ENCODE results near the gene HSD11B1.

DNA sequence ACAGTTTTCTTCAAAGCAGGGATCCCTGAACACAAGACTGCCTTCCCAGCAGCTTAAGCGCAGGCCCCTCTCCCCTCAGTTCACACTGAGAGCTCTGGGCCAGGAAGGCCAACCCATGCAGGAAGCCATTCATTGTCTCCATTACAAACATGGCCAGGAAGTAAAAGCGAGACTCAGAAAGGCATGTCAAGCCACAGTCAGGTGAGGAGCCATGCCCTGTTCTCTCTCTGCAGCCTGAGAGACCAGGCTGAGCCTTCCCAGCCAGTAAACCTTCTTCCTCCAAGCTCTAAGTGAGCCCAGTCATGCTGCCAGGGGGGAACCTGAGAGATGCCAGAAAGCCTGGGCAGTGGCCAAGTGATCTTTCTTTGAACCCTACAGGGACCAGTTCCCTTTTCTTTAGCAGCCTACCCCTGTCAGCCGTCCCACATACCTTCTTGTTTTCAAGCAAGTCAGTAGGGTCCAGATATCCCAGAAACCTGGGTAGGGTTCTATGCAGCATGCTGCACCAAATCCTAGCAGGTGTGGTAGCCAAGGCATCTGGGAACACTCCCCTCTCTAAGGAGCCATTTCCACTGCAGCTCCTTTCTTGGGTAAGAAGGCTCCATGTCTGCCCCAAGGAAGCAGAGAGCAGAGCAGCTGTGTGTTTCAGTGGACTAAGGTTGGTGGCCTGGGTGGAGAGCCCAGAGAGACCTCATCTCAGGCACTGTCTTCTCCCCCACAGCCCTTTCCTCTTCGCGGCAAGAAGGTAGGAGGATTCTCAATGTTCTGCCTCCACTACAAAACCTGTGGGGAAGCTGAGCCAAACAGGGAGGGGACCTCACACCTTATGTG lies 52.2 kb downstream of the HSD11B1 start:
- TF ChIP-seq, protein P1, sequence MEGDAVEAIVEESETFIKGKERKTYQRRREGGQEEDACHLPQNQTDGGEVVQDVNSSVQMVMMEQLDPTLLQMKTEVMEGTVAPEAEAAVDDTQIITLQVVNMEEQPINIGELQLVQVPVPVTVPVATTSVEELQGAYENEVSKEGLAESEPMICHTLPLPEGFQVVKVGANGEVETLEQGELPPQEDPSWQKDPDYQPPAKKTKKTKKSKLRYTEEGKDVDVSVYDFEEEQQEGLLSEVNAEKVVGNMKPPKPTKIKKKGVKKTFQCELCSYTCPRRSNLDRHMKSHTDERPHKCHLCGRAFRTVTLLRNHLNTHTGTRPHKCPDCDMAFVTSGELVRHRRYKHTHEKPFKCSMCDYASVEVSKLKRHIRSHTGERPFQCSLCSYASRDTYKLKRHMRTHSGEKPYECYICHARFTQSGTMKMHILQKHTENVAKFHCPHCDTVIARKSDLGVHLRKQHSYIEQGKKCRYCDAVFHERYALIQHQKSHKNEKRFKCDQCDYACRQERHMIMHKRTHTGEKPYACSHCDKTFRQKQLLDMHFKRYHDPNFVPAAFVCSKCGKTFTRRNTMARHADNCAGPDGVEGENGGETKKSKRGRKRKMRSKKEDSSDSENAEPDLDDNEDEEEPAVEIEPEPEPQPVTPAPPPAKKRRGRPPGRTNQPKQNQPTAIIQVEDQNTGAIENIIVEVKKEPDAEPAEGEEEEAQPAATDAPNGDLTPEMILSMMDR (IDR thresholded peaks at IDR 0.05) = no peak
- TF ChIP-seq POLR2A (IDR thresholded peaks at IDR 0.05) = no peak
